ENCODE data around the gene NCOR2. TPM values are rescaled to one million over a fixed set of nuclear protein-coding genes. Genes with fewer than 3 reads are reported as not detected.

NCOR2 gene
- total RNA-seq, 1 experiment from 2014 or later = 326 TPM

DNA sequence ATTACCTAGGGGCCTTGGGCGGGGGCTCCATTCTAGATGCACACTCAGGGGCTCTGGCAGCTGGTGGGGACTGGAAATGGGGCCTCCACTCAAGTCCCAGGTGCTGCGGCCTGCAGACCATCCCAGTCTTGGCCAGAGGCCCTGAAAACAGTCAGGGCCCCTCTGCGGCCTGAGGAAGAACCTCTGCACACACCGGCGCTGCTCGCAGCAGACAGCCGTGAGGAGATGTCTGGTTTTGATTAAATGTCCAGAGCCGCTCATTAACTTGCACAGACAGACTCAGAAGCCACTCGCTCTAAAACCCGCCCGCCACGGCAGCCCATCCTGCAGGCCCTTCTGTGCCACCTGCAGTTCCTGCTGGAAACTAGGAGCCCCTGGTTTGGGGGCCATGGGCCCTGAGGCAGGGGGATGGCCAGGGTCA is 36.4 kb upstream of the NCOR2 start (continued):
- TF ChIP-seq, protein P1, sequence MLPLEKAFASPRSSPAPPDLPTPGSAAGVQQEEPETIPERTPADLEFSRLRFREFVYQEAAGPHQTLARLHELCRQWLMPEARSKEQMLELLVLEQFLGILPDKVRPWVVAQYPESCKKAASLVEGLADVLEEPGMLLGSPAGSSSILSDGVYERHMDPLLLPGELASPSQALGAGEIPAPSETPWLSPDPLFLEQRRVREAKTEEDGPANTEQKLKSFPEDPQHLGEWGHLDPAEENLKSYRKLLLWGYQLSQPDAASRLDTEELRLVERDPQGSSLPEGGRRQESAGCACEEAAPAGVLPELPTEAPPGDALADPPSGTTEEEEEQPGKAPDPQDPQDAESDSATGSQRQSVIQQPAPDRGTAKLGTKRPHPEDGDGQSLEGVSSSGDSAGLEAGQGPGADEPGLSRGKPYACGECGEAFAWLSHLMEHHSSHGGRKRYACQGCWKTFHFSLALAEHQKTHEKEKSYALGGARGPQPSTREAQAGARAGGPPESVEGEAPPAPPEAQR (CRISPR knock-in tag; IDR thresholded peaks at IDR 0.05) = no peak
- no peak for TF ChIP-seq TCF7 (CRISPR knock-in tag; IDR thresholded peaks at IDR 0.05; ENCODE audit: low read depth)
- no peak for TF ChIP-seq GABPB1 (CRISPR knock-in tag; IDR thresholded peaks at IDR 0.05)
- TF ChIP-seq ZNF219 (CRISPR knock-in tag; IDR thresholded peaks at IDR 0.05; ENCODE audit: borderline replicate concordance) = no peak
- TF ChIP-seq, protein P2, sequence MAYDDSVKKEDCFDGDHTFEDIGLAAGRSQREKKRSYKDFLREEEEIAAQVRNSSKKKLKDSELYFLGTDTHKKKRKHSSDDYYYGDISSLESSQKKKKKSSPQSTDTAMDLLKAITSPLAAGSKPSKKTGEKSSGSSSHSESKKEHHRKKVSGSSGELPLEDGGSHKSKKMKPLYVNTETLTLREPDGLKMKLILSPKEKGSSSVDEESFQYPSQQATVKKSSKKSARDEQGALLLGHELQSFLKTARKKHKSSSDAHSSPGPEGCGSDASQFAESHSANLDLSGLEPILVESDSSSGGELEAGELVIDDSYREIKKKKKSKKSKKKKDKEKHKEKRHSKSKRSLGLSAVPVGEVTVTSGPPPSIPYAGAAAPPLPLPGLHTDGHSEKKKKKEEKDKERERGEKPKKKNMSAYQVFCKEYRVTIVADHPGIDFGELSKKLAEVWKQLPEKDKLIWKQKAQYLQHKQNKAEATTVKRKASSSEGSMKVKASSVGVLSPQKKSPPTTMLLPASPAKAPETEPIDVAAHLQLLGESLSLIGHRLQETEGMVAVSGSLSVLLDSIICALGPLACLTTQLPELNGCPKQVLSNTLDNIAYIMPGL (CRISPR knock-in tag; IDR thresholded peaks at IDR 0.05) = no peak
- TF ChIP-seq, protein P3, sequence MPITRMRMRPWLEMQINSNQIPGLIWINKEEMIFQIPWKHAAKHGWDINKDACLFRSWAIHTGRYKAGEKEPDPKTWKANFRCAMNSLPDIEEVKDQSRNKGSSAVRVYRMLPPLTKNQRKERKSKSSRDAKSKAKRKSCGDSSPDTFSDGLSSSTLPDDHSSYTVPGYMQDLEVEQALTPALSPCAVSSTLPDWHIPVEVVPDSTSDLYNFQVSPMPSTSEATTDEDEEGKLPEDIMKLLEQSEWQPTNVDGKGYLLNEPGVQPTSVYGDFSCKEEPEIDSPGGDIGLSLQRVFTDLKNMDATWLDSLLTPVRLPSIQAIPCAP (CRISPR knock-in tag; IDR thresholded peaks at IDR 0.05) = no peak

DNA sequence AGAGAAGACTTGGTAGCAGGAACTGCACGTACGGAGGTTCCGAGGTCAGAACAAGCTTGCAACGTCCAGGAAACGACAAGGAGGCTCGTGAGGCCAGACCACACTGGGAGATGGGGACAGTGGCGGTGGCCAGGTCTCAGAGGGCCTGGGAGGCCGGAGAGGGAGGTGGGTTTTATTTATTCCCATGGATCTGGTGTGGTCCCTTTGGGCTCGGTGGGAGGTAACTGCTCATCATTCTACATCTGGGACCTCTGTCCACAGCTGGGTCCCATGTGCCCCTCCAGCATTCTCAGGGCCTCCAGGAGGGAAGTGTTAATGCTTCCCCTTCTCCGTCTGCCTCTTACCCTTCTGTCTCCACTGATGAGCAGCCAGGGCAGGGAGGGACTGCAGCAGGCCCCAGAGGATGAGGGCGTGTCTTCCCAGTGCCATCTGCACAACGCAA is 35.7 kb upstream of the NCOR2 start:
- H3K4me1 Mint-ChIP-seq = peaks cover 10% of the 10 kb centered on the region; the same call in 1 of the 2 replicates
- H3K27me3 Mint-ChIP-seq (ENCODE audit: low read depth) = peaks cover 3% of the 10 kb centered on the region; the same call in 1 of the 2 replicates
- POLR2A ChIA-PET = no interaction called here
- H3K27ac Mint-ChIP-seq = no peak overlapping the region
- H3K4me3 Mint-ChIP-seq = no peak overlapping the region
- CTCF ChIA-PET = no interaction called here
- no peaks in the 10 kb centered on the region; the same call in 1 of the 2 replicates for H3K36me3 Mint-ChIP-seq
- DNase-seq (ENCODE audit: low spot score) (no peak), ATAC-seq (no peak)
- TF ChIP-seq JUN (CRISPR knock-in tag; IDR thresholded peaks at IDR 0.05) = no peak
- TF ChIP-seq, protein P4, sequence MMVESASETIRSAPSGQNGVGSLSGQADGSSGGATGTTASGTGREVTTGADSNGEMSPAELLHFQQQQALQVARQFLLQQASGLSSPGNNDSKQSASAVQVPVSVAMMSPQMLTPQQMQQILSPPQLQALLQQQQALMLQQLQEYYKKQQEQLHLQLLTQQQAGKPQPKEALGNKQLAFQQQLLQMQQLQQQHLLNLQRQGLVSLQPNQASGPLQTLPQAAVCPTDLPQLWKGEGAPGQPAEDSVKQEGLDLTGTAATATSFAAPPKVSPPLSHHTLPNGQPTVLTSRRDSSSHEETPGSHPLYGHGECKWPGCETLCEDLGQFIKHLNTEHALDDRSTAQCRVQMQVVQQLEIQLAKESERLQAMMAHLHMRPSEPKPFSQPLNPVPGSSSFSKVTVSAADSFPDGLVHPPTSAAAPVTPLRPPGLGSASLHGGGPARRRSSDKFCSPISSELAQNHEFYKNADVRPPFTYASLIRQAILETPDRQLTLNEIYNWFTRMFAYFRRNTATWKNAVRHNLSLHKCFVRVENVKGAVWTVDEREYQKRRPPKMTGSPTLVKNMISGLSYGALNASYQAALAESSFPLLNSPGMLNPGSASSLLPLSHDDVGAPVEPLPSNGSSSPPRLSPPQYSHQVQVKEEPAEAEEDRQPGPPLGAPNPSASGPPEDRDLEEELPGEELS (CRISPR knock-in tag; IDR thresholded peaks at IDR 0.05) = no peak
- no peak for TF ChIP-seq NFE2L1 (CRISPR knock-in tag; IDR thresholded peaks at IDR 0.05)
- TF ChIP-seq, protein P5, sequence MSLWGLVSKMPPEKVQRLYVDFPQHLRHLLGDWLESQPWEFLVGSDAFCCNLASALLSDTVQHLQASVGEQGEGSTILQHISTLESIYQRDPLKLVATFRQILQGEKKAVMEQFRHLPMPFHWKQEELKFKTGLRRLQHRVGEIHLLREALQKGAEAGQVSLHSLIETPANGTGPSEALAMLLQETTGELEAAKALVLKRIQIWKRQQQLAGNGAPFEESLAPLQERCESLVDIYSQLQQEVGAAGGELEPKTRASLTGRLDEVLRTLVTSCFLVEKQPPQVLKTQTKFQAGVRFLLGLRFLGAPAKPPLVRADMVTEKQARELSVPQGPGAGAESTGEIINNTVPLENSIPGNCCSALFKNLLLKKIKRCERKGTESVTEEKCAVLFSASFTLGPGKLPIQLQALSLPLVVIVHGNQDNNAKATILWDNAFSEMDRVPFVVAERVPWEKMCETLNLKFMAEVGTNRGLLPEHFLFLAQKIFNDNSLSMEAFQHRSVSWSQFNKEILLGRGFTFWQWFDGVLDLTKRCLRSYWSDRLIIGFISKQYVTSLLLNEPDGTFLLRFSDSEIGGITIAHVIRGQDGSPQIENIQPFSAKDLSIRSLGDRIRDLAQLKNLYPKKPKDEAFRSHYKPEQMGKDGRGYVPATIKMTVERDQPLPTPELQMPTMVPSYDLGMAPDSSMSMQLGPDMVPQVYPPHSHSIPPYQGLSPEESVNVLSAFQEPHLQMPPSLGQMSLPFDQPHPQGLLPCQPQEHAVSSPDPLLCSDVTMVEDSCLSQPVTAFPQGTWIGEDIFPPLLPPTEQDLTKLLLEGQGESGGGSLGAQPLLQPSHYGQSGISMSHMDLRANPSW (CRISPR knock-in tag; conservative IDR thresholded peaks at IDR 0.05; ENCODE audit: low read depth) = no peak
- no peak for TF ChIP-seq RELA (CRISPR knock-in tag; IDR thresholded peaks at IDR 0.05; ENCODE audit: borderline replicate concordance)
- TF ChIP-seq, protein P6, sequence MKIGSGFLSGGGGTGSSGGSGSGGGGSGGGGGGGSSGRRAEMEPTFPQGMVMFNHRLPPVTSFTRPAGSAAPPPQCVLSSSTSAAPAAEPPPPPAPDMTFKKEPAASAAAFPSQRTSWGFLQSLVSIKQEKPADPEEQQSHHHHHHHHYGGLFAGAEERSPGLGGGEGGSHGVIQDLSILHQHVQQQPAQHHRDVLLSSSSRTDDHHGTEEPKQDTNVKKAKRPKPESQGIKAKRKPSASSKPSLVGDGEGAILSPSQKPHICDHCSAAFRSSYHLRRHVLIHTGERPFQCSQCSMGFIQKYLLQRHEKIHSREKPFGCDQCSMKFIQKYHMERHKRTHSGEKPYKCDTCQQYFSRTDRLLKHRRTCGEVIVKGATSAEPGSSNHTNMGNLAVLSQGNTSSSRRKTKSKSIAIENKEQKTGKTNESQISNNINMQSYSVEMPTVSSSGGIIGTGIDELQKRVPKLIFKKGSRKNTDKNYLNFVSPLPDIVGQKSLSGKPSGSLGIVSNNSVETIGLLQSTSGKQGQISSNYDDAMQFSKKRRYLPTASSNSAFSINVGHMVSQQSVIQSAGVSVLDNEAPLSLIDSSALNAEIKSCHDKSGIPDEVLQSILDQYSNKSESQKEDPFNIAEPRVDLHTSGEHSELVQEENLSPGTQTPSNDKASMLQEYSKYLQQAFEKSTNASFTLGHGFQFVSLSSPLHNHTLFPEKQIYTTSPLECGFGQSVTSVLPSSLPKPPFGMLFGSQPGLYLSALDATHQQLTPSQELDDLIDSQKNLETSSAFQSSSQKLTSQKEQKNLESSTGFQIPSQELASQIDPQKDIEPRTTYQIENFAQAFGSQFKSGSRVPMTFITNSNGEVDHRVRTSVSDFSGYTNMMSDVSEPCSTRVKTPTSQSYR (CRISPR knock-in tag; IDR thresholded peaks at IDR 0.05) = no peak
- H3K9me3 Mint-ChIP-seq = peaks cover 16% of the 10 kb centered on the region

All from WTC11 (cell line).